Hepatic stellate cell (primary cell): Measurements from ENCODE around the gene CDC20.

Experiments used
- DNase-seq: peaks from one replicate; pipeline ENCODE4 v3.0.0; 2011; ENCODE audit warnings: low spot score

Gene CDC20

DNA sequence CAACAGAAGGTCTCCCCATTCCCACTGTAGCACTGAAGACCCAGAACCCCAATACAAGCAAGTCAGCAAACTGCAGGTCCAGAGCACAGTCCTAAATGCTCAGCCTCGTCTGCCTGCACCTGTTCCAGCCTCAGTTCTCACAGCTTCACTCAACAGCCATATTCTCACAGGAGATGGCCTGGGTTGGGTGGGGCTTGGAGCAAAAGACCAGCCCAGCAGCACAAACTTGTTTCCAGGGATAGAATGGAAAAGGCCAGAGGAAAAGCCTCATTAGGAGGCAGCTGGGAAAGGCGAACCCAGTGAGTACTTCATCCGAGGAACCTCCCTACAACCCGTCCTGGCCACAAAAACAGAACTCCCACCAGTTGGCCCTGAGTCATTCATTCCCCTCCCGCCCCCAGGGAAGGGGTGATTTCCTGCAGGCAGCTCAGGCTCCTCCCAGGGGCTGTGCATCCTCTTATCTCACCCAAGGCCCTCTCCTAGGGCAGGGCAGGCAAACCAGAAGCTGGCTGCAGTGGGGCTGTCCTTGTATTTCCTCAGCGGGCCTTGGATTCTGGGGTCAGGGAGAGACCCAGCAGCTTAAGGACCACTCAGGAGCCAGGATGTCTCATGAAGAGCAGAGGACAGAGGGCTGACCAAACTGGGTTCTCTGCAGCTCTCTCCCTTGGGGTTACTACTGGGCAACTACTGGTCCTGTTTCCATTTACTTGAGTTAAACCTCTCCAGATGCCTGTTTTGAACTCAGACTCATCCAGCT lies 28.6 kb upstream of the CDC20 start:
- peak; percentile 94 for DNase-seq

DNA sequence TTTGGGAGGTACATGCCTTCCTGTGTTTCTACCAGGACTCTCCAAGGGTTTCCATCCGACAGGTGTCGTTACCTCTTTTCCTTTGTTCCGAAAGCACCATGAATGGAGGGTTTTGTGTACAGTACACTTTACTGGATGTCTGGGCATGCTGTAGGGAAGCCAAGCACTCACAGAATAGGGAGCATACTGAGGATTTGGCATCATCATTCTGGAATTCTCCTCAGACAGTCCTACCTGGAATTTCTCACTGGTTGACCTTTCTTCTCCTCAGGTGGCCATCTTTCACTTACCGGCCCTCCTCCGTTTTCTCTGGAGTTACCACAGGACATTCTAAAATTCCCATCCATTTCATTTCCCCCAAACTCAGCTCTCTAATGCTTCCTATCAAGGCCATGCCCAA lies 27.1 kb upstream of the CDC20 start:
- no peak for DNase-seq

DNA sequence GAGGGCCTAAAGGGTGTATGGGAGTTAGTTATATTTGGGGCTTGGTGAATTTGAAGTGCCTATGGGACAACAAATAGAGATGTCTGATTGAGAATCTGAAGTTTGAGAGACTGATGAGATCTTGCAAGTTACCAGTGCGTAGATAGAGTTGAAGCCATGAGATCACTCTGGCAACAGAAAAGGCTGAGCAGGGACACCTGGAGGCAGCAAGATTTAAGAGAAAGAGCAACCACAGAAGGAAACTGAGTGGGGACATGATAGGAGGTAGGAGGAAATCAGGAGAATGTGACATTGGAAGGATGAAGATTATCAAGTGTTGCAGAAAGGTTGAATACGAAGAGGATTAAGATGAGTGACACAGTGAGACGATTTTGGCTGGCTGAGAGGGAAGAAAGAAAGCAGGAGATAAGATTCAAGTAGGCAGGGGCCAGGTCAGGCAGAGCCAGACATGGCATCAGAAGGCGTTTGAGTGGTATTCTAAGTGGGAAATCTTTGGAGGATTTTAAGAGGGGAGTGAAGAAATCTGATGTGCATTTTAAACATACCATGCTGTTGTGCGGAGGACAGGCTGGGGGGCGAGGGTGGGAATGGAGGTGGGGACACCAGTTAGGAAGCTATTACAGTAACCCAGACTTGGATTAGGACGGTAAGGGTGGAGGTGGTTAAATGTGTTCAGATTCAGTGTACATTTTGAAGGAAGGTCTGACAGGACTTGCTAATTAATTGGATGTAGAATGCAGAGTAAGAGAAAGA lies 24.2 kb upstream of the CDC20 start:
- no peak for DNase-seq

DNA sequence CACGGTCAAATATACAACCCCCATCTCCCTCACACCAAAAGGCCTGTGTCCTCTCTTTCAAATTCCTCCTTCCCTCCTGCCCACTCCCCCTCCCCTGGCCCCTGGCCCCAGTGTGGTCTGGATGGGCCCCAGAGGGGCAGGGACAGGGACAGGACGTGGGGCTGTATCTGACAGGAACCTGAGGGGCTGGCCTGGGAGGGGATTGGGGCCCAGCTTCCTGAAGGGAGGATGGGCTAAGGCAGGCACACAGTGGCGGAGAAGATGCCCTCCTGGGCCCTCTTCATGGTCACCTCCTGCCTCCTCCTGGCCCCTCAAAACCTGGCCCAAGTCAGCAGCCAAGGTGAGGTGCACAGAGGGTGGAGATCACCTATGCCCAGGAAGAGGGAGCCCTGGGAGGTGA lies 21.2 kb upstream of the CDC20 start, which contains the start of gene MPL:
TSS of gene MPL (plus strand) at position 231 of the 400 bp plus-strand sequence. CDS start at position 262, 31 bp downstream.
- DNase-seq = no peak

DNA sequence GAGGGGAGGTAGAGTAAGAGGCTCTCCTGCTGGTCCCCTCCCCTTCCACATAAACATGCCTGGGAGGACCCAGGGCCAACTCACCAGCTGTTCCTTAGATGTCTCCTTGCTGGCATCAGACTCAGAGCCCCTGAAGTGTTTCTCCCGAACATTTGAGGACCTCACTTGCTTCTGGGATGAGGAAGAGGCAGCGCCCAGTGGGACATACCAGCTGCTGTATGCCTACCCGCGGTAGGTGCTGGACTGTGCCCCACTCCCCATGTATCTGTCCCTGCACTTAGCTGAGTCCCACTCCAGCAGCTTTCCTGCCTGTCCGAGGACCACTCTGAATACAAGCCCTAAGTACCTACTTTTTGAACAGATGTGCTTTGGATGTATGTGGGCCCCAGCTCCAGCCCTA lies 20.8 kb upstream of the CDC20 start:
- no peak for DNase-seq

DNA sequence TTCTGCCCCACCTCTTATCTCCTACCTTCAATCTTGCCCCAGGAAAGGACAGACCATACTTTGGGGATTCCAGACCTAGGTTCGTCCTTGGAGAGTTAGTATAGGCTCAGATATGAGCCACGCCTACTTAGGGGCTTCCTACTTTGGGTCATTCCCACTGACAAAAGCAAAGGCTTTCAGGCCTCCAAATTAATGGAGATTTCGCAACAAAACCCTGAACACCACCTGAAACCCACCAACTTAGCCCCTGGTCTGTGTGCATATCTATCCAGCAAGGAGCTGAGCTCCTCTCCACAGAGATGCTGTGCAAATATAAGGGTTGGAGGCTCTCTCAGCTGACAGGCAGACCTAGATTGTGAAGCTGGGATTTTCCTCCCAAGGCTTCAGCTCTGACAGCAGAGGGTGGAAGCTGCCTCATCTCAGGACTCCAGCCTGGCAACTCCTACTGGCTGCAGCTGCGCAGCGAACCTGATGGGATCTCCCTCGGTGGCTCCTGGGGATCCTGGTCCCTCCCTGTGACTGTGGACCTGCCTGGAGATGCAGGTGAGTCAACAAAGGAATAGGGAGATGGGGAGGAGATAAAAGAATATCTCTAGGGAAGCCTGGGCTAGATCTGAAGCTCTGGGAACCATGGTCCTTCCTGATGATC lies 19.1 kb upstream of the CDC20 start:
- no peak for DNase-seq

DNA sequence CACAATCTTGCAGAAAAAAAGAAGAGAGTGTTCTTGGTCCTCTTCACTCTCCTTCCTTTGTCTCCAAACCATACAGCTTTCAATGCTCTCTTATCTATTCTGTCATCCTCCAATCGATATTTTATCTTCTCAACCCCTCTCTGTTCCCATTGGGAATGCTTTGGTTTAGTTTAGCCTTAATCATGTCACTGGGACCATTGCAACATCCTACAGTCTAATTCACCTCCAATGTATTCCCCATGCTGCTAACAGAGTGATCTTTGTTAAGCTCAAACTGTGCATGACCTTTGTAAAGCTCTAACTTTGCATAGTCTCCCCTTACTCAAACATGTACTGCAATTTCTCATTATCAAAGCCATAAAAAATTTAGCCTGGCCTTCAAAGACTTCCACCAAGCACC lies 18.2 kb upstream of the CDC20 start:
- no peak for DNase-seq

DNA sequence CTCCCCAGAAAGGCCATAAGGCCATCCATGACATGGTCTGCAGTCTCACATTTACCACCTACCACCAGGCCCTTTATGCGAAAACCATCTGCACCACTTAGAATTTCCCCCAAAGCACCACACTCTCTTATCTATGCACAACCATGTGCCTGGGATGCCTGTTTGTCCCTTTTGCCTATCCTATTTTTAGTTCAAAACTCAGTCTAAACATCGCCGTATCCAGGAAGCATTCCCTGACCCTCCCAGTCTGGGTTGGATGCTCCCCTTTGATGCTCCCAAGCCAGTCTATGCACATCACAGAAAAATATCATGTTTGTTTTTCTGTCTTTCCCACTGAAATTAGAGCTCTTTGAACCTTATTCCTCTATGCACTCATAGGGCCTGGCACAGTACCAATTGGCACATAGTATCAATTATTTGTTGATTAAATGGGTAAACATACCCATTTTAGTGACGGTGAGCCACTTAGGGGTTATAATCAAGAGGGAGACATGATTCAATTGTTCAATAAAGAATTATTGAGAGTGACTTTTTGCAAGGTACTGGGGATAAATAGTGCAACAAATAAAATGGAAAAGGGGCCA lies 14.4 kb upstream of the CDC20 start:
- DNase-seq = no peak

DNA sequence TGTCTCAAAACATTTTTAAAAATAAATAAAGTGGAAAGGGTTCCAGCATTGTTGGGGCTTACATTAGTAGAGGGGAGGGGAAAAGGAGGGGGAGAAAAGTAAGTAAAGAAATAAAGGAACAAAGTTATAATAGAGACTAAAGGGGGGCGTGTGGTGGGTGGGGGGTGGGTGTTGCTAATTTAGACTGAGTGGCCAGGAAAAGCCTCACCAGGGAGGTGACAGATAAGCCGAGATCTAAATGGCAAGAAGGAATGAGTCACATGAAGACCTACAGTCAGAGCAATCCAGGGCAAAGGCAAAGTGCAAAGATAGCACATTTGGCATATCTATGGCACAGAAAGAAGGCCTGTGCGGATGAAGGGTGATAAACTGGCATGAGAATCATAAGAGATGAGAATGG lies 13.7 kb upstream of the CDC20 start:
- peak; percentile 46 for DNase-seq

DNA sequence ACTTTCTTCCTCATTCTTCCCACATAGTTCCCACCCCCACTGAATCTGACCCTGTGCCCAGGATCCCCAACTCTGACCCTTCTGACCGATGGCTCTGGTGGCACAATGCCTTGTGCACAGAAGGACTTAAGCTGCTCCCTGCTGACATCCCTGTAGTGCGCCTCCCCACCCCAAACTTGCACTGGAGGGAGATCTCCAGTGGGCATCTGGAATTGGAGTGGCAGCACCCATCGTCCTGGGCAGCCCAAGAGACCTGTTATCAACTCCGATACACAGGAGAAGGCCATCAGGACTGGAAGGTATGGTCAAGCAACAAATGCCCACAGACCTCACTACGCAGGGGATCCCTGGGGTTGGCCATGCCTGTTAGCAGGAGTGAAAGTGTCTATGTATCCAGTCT lies 12.1 kb upstream of the CDC20 start:
- no peak for DNase-seq

DNA sequence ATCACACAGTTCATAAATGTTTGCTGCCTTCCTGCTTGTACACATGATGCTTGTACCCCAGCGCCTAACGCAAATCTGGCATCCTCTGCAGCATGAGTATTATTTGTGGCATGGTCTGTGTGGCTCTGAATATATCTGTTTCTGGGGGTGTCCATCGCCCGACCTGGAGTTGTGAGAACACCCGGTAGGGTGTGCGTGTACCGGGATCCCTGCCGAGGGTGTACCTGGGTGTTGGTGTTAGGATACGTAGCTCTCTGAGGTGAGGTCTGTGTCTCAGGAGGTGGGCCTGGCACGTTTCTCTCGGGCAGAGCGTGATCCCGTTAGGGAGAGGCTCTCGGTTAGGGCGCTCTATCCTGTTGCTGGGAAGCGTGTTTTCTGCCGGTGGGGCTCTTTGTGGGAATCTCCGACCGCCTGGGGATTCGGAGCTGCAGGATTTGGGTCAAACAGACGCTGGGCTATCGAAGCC lies 10.4 kb upstream of the CDC20 start:
- DNase-seq = no peak

DNA sequence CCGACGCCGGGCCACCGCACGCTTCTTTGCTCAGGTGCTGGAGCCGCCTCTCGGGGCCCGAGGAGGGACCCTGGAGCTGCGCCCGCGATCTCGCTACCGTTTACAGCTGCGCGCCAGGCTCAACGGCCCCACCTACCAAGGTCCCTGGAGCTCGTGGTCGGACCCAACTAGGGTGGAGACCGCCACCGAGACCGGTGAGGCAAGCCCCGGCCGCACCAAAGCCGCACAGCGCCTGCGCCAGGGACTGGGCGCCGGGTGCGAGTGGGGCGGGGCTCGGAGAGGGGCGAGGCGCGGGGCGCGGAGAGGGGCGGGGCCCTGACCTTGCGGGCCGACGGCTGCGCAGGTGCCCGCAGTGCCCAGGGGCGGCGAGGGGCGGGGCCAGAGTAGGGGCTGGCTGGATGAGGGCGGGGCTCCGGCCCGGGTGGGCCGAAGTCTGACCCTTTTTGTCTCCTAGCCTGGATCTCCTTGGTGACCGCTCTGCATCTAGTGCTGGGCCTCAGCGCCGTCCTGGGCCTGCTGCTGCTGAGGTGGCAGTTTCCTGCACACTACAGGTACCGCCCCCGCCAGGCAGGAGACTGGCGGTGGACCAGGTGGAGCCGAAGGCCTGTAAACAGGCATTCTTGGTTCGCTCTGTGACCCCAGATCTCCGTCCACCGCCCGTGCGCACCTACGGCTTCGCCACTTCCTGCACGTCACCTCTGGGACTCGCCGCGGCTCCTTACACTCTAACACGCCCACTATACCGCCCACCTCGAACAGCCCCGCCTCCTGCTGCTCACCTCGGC lies 9.8 kb upstream of the CDC20 start:
- peak; percentile 58 for DNase-seq

DNA sequence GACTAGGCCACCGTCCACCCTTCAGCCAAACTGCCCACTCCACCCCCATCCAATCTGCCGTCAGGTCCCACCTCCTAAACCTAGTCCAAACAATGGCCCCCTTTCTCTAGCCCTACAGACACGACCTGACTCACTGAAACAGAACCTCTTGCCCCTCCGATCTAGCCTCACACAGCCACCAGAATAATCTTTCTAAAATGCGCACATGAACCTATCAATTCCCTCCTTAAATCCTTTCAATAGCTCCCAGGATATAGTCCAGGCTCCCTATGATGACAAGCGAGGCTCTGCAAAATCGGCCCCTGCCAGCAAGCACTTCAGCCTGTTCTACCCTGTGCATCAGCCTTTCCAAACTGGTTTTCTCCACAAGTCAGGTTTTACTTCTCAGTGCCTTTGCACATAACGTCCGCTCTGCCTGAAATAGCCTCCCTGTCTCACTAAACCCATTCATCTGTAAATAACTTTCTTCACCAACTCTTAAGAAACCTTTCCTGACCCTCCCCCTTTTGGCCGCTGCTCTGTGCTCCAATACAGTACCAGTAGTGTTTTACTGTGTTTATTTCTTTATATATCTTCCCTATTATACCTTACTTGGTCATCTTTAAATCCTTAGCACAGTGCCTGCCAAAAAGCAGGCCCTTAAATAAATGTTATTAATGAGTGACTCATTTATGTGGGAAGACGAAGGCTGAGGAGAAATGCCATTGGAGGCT lies 9.0 kb upstream of the CDC20 start:
- peak; percentile 58 for DNase-seq

DNA sequence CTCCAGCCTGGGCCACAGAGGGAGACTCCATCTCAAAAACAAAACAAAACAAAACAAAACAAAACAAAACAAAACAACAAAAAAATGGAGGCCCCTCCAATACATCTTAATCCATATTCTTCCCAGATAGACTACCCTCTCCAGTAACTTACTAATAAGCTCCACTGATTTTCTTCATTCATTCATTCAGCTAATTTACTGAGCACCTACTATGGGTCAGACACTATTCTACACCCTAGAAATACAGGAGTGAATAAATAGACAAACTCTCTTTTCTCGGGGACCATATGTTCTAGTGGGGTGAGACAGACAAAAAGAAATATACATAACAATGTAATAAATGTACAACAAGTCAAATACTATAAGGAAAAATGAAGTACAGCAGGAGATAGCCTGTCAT lies 7.8 kb upstream of the CDC20 start:
- no peak for DNase-seq

DNA sequence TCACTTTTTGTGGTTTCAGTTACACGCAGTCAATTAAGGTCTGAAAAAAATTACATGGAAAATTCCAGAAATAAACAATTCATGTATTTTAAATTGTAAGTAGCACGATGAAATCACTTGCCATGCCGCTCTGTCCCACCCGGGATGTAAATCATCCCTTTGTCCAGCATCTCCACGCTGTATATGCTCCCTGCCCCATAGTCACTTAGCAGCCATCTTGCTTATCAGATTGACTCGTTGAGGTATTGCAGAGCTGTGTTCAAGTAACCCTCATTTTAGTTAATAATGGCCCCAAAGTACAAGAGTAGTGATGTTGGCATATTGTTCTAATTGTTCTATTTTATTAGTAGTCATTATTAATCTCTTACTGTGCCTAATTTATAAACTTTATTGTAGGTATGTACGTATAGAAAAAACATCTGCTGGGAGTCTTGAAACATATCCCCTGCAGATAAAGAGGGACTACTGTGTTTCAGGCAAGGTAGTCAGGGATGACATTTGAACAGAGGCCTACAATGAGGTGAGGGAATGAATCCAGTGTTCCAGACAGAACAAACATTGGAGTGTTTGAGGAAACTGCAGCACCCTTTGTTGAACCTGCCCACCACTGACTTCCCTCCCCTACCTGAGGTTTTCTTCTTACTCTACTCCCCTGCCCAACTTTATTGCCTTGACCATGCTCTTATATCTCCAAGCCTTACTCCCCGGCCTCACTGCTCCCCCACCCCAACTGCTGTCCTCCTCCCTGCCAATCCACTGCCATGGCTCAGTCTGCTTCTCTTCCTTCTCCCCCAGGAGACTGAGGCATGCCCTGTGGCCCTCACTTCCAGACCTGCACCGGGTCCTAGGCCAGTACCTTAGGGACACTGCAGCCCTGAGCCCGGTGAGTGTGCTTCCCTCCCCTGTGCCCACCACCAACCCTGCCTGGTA lies 7.1 kb upstream of the CDC20 start:
- DNase-seq = no peak

DNA sequence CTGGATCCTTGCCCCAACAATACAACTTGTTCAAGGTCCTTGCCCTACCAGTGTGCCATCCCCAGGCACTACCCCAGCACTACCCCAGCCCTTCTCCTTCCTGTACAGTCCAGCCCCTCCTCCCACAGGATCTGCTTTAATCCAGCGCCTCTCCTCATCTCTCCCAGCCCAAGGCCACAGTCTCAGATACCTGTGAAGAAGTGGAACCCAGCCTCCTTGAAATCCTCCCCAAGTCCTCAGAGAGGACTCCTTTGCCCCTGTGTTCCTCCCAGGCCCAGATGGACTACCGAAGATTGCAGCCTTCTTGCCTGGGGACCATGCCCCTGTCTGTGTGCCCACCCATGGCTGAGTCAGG lies 6.5 kb upstream of the CDC20 start:
- no peak for DNase-seq

DNA sequence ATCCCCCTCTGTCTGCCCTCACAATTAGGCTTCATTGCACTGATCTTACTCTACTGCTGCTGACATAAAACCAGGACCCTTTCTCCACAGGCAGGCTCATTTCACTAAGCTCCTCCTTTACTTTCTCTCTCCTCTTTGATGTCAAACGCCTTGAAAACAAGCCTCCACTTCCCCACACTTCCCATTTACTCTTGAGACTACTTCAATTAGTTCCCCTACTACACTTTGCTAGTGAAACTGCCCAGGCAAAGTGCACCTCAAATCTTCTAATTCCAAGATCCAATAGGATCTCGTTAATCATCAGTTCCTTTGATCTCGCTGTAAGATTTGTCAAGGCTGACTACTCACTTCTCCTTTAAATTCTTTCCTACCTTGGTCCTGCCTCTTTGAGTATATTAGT lies 5.9 kb upstream of the CDC20 start:
- no peak for DNase-seq

DNA sequence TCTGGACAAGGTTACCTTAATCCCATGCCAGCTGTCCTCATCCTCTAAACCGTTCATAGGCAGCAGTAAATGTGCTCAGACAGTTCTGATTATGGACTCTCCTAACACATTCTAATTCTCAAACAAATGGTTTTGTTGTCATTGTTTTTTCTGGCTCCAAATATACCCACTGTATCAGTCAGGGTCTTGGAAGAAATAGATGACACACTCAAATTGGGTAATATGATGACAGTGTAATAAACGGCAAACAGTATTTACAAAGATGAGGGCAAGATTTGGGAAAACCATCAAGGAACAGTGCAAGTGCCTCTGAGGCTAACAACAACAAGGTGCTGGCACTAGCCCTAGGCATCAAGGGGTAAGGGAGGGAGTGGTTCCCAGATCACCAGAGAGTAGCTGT lies 4.3 kb upstream of the CDC20 start:
- no peak for DNase-seq

DNA sequence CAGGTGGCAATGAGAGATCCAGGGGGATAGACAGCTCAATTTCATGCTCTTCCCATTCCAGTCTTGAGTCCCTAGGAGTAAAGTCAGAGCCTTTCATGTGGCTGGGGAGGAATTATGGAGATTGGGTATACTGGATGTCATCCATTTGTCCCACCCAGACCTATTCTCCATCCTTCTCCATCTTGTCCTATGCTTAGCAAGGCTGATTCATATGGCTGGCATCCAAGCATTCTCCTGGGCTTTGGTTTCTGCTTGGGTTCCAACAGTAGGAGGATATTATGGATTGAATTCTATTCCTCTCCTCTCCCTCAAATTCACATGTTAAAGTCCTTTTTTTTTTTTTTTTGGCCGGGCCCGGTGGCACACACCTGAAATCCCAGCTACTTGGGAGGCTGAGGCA lies 3.8 kb upstream of the CDC20 start:
- DNase-seq = no peak

DNA sequence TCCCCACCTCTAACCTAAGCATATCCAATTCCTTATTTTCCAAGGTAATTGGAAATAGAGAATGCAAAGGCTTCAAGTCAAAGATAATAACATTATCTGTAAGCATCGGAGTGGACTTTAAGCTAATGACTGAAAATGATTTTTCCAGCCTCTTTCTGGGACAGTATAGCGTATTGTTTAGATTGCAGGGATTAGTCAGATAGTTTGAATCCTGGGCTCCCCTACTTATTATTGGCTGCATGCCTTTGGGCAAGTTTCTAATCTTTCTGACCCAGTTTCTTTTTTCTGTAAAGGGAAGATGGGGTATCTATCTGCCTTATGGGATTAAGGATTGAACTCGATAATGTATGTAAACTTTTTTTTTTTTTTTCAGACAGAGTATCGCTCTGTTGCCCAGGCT lies 1.5 kb upstream of the CDC20 start:
- no peak for DNase-seq
